ENCODE results near the gene ZMYM2.

- no peak for TF ChIP-seq CTCF (conservative IDR thresholded peaks at IDR 0.05 in 1 of 2, IDR thresholded peaks at IDR 0.05 in 1 of 2; ENCODE audit: low read depth in 1 of 2, low read length in 2 of 2)
- TF ChIP-seq EZH2 (IDR thresholded peaks at IDR 0.05; ENCODE audit: low read length, missing control alignments): no peak
Measured at GRCh38 chr13:20057214-20057613, 98.7 kb downstream of the ZMYM2 start.

All from fibroblast of lung (primary cell).